K562 (cell line): Measurements from ENCODE around the gene CFAP53. TPM values are rescaled to one million over a fixed set of nuclear protein-coding genes. Genes with fewer than 3 reads are reported as not detected.

Experiments
- ATAC-seq: fragments of 200-7000 bp; cut with Tn5 transposase; 3 replicates; pipeline ENCODE4 v1.9.1; 2020; ENCODE audit warnings: moderate library complexity
- BruUV-seq: library from RNA; stranded (reverse); fragments of 400-500 nt; replicated peaks from 2 replicates; lab custom pipeline; 2021; lab: Mats Ljungman, UMichigan
- CTCF ChIA-PET: fragments of 300-600 bp; formaldehyde crosslinking; extraction: SDS; loops from one replicate; lab custom pipeline; 2021; ENCODE audit warnings: low intra/inter-chr PET ratio; lab: Yijun Ruan, JAX
- POLR2A ChIA-PET: fragments of 300-600, 350-650 bp; sonication (Branson Sonifier 250); formaldehyde crosslinking; extraction: SDS; loops from one replicate; lab custom pipeline; 2021; ENCODE audit warnings: antibody characterized with exemption, inconsistent platforms; lab: Yijun Ruan, JAX
- DNase-seq, 4 experiments: peaks; one replicate each; pipeline versions ENCODE4 v3.0.0 to v3.0.0-alpha.2; 2011 to 2018; ENCODE audit warnings: low spot score in 3 of 4, mixed read lengths in 3 of 4; ENCODE audit errors: extremely low read depth in 1 of 4
- FAIRE-seq: peaks from 2 replicates; lab custom pipeline; 2011; peaks lifted over from hg19 to GRCh38; lab: Jason Lieb, UNC
- H2AFZ ChIP-seq: 2 replicates; pipeline ENCODE4 v1.6.0; 2011; ENCODE audit warnings: low read depth, low read length, control low read depth, inconsistent platforms
- H3K27ac ChIP-seq: fragments of 200-600 bp; 3 replicates; pipeline ENCODE4 v1.8.0; 2011; ENCODE audit warnings: low read depth, mild to moderate bottlenecking, control low read depth, inconsistent platforms, low read length, moderate library complexity, mixed read lengths; ENCODE audit errors: extremely low read depth
- H3K27me3 ChIP-seq, 2 experiments: fragments of 300-600 bp in 1 of 2; 2 replicates in 1 of 2; 3 replicates in 1 of 2; pipeline versions ENCODE4 v1.6.0 to v1.8.0; 2011; ENCODE audit warnings: inconsistent platforms in 2 of 2, low read length in 2 of 2, mild to moderate bottlenecking in 1 of 2, mixed read lengths in 1 of 2, moderate library complexity in 1 of 2; ENCODE audit not compliant: control insufficient read depth in 2 of 2, insufficient read depth in 2 of 2
- H3K36me3 ChIP-seq: fragments of 300-600 bp; 3 replicates; pipeline ENCODE4 v1.8.0; 2011; ENCODE audit warnings: mild to moderate bottlenecking, low read length, inconsistent platforms; ENCODE audit not compliant: control insufficient read depth, insufficient read depth
- H3K4me1 ChIP-seq, 2 experiments: fragments of 200-600 bp in 1 of 2; replicated peaks in 1 of 2; 2 replicates in 1 of 2; 3 replicates in 1 of 2; pipeline versions ENCODE4 v1.5.1 to v1.8.0; 2011; ENCODE audit warnings: inconsistent platforms in 2 of 2, low read length in 2 of 2, mild to moderate bottlenecking in 1 of 2, mixed read lengths in 1 of 2, moderate library complexity in 1 of 2; ENCODE audit not compliant: control insufficient read depth in 2 of 2, insufficient read depth in 2 of 2
- H3K4me2 ChIP-seq: 2 replicates; pipeline ENCODE4 v1.6.1; 2011; ENCODE audit warnings: low read length, control low read depth, inconsistent platforms, mixed read lengths; ENCODE audit not compliant: insufficient read depth
- H3K4me3 ChIP-seq: fragments of 200-600 bp; sonication (generic), shearing (Covaris generic); 2 replicates; pipeline ENCODE4 v1.5.1; 2016; ENCODE audit warnings: control low read depth, inconsistent platforms
- H3K79me2 ChIP-seq: fragments of 200-600 bp; 3 replicates; pipeline ENCODE4 v1.8.0; 2011; ENCODE audit warnings: low read length, inconsistent platforms; ENCODE audit not compliant: control insufficient read depth, insufficient read depth
- H3K9ac ChIP-seq, 2 experiments: 2 replicates each; pipeline versions ENCODE4 v1.6.0 to v1.6.1; 2011; ENCODE audit warnings: low read depth in 2 of 2, low read length in 2 of 2, control low read depth in 1 of 2, inconsistent platforms in 1 of 2, mild to moderate bottlenecking in 1 of 2, mixed read lengths in 1 of 2; ENCODE audit not compliant: insufficient read depth in 1 of 2
- H3K9me1 ChIP-seq: one replicate; pipeline ENCODE4 v1.6.0; 2011; ENCODE audit warnings: inconsistent platforms, mild to moderate bottlenecking, low read length, moderate library complexity; ENCODE audit not compliant: control insufficient read depth, insufficient read depth
- H3K9me3 ChIP-seq: replicated peaks from 2 replicates; pipeline ENCODE4 v1.5.1; 2011; ENCODE audit warnings: low read depth, low read length, inconsistent platforms; ENCODE audit not compliant: control insufficient read depth, insufficient read depth
- H4K20me1 ChIP-seq: replicated peaks from 2 replicates; pipeline ENCODE4 v1.6.1; 2011; ENCODE audit warnings: low read length, inconsistent platforms, mixed read lengths; ENCODE audit not compliant: control insufficient read depth, insufficient read depth
- EP400 ChIP-seq: fragments of 450-650 bp; IDR thresholded peaks from 2 replicates; pipeline ENCODE4 v1.6.1; 2017; ENCODE audit warnings: antibody characterized with exemption, mild to moderate bottlenecking, moderate library complexity
- ESRRA ChIP-seq: fragments of 450-650 bp; IDR thresholded peaks from 2 replicates; pipeline ENCODE4 v1.6.1; 2014; ENCODE audit warnings: low read depth, mild to moderate bottlenecking, moderate library complexity, borderline replicate concordance
- ETS1 ChIP-seq: conservative IDR thresholded peaks from 2 replicates; pipeline ENCODE4 v1.6.1; 2011; ENCODE audit warnings: low read depth, mild to moderate bottlenecking, low read length; ENCODE audit not compliant: control insufficient read depth
- HDAC1 ChIP-seq, 2 experiments: fragments of 450-650 bp; IDR thresholded peaks; 2 replicates each; pipeline ENCODE4 v1.6.1; 2016 to 2017; ENCODE audit warnings: inconsistent platforms in 1 of 2, mild to moderate bottlenecking in 1 of 2, moderate library complexity in 1 of 2
- MBD2 ChIP-seq: sonication (generic); IDR thresholded peaks from 2 replicates; pipeline ENCODE4 v1.6.1; 2016; ENCODE audit warnings: low read depth, borderline replicate concordance
- NFRKB ChIP-seq: fragments of 450-650 bp; IDR thresholded peaks from 2 replicates; pipeline ENCODE4 v1.6.1; 2016; ENCODE audit warnings: low read depth
- RAD51 ChIP-seq: fragments of 450-650 bp; IDR thresholded peaks from 2 replicates; pipeline ENCODE4 v1.7.1; 2016; ENCODE audit warnings: low read depth, mild to moderate bottlenecking, borderline replicate concordance
- ZNF12 ChIP-seq: sonication (generic); formaldehyde crosslinking; IDR thresholded peaks from 2 replicates; pipeline ENCODE4 v1.4.0; 2020; ENCODE audit warnings: mild to moderate bottlenecking, missing genetic modification reagents
- ZNF785 ChIP-seq: fragments of 250-450 bp; sonication (Bioruptor Pico); IDR thresholded peaks from 2 replicates; pipeline ENCODE4 v1.4.0; 2020; ENCODE audit warnings: mild to moderate bottlenecking
- ZSCAN32 ChIP-seq: fragments of 450-650 bp; formaldehyde crosslinking; IDR thresholded peaks from 2 replicates; pipeline ENCODE4 v1.4.0; 2020; ENCODE audit warnings: mild to moderate bottlenecking, moderate library complexity
- WGBS: fragments of 100-300 bp; shearing (Covaris generic); methylation state at CpG from one replicate; pipeline ENCODE4 v1.1.6; 2016; ENCODE audit warnings: low coverage, mixed read lengths; ENCODE audit not compliant: insufficient coverage; ENCODE audit errors: missing lambda C conversion rate; 5-methylcytosine and 5-hydroxymethylcytosine counted together
- in situ Hi-C: fragments of 300-500 bp; cut with MboI; formaldehyde crosslinking; loops from 4 replicates; pipeline ENCODE4 v1.15.0; 2018; ENCODE audit warnings: inconsistent platforms, mixed read lengths
- intact Hi-C: fragments of 100-400 bp; cut with micrococcal nuclease; formaldehyde crosslinking; loops from 2 replicates; pipeline ENCODE4 v1.14.2; 2022
- polyA plus RNA-seq, 8 experiments: library from polyadenylated mRNA; depleted of rRNA in 4 of 8; stranded (reverse) in 5 of 8; unstranded in 3 of 8; fragments of >200 nt; fragmentation: Nextera tagmentation in 2 of 8; fragmentation: Illumina TruSeq in 1 of 8; extraction: Ambion mirVana in 2 of 8; extraction: Trizol in 1 of 8; gene quantifications; 2 replicates each; pipeline versions ENCODE4 v1.2.1 to v1.2.3, GENCODE V29; 2011 to 2014; ENCODE audit warnings: inconsistent platforms in 1 of 8, missing spikeins in 1 of 8
- total RNA-seq, 7 experiments: library from RNA; depleted of rRNA in 6 of 7; stranded (reverse); fragments of >200 nt in 6 of 7; fragmentation: Illumina TruSeq in 2 of 7; extraction: Trizol in 2 of 7; gene quantifications; 2 replicates each; pipeline versions ENCODE4 v1.2.1 to v1.2.3, GENCODE V29; 2011 to 2021; ENCODE audit warnings: low replicate concordance in 1 of 7
- TF ChIP-seq, protein P1 (sequence below): fragments of 200-800 bp; sonication (Bioruptor generic); IDR thresholded peaks from 2 replicates; pipeline ENCODE4 v1.6.1; 2017; ENCODE audit warnings: missing genetic modification characterization, missing compliant biosample characterization
- TF ChIP-seq, protein P2 (sequence below): sonication (generic); formaldehyde crosslinking; IDR thresholded peaks from 2 replicates; pipeline ENCODE4 v1.4.0; 2020; ENCODE audit warnings: mild to moderate bottlenecking, missing genetic modification reagents
- TF ChIP-seq, protein P3 (sequence below): sonication (generic); formaldehyde crosslinking; IDR thresholded peaks from 2 replicates; pipeline ENCODE4 v1.8.1; 2023; ENCODE audit warnings: mild to moderate bottlenecking, missing genetic modification reagents, moderate library complexity
- TF ChIP-seq, protein P4 (sequence below): fragments of 250-450 bp; sonication (Bioruptor Pico); IDR thresholded peaks from 2 replicates; pipeline ENCODE4 v1.5.0; 2020; ENCODE audit warnings: mild to moderate bottlenecking

CFAP53 gene
- total and polyA plus RNA-seq, 9 of the 15 experiments (the other 6 are each of a cell fraction or from before 2014, with no cell fraction given), result 0.21 to 1.9 (median 1.2) TPM

DNA sequence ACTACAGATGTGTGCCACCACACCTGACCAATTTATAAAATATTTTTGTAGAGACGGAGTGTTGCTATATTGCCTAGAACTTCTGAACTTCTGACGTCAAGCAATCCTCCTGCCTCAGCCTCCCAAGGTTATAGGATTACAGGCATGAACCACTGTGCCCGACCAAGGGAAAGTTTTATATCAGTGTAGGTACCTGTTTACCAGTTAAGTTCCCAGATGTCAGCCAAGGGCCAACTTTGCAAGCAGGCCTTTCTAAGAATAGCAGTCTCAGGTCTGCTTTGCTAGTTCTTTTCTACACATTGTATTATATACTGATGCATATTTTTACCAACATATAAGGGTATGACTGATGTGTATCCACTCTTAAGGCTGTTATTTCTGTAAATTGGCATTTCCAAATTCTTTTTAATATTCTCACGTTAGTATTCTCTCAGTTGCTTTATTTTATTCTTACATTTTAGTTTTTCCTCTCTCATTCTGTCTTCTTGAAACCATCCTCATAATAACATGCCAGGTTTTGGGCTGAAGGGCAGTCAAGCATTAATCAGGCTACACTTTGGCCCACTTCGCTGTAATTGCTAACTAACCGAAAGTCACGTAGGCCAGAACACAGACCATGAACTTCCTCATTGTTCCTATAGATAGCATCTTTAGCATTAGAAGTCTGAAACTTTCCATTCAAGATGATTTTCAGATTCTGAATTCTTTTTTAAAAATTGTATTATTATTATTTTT, 46.2 kb upstream of the CFAP53 start:
- POLR2A ChIA-PET, result interaction anchor here (0.8 kb wide), 1 partner anchor 11 kb away, joined by 3 read pairs; no protein-coding TSS in a partner anchor
- Histone ChIP-seq H3K36me3 (no peaks in the 10 kb centered on the region), H2AFZ (no peak overlapping the region), H3K27me3 (no peaks in the 10 kb centered on the region), H3K9me3 (peaks cover 5% of the 10 kb centered on the region; the same call in 1 of the 2 replicates), H3K9me1 (no peaks in the 10 kb centered on the region), H4K20me1 (no peaks in the 10 kb centered on the region), H3K27ac (no peak overlapping the region), H3K4me1 (peaks cover 0 to 24% of the 10 kb centered on the region in 2 experiments; a peak in 3 of 5 replicates), H3K79me2 (no peaks in the 10 kb centered on the region), H3K4me2 (no peak overlapping the region), H3K4me3 (no peak overlapping the region), H3K9ac (no peak overlapping the region)
- intact Hi-C loops, result no loop called here
- no peak for DNase-seq
- CTCF ChIA-PET, result no interaction called here
- no peak for TF ChIP-seq ZNF12 (CRISPR knock-in tag)
- TF ChIP-seq, protein P1, sequence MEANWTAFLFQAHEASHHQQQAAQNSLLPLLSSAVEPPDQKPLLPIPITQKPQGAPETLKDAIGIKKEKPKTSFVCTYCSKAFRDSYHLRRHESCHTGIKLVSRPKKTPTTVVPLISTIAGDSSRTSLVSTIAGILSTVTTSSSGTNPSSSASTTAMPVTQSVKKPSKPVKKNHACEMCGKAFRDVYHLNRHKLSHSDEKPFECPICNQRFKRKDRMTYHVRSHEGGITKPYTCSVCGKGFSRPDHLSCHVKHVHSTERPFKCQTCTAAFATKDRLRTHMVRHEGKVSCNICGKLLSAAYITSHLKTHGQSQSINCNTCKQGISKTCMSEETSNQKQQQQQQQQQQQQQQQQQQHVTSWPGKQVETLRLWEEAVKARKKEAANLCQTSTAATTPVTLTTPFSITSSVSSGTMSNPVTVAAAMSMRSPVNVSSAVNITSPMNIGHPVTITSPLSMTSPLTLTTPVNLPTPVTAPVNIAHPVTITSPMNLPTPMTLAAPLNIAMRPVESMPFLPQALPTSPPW, result no peak
- TF ChIP-seq ETS1, result no peak
- no peak for TF ChIP-seq MBD2
- TF ChIP-seq, protein P2, sequence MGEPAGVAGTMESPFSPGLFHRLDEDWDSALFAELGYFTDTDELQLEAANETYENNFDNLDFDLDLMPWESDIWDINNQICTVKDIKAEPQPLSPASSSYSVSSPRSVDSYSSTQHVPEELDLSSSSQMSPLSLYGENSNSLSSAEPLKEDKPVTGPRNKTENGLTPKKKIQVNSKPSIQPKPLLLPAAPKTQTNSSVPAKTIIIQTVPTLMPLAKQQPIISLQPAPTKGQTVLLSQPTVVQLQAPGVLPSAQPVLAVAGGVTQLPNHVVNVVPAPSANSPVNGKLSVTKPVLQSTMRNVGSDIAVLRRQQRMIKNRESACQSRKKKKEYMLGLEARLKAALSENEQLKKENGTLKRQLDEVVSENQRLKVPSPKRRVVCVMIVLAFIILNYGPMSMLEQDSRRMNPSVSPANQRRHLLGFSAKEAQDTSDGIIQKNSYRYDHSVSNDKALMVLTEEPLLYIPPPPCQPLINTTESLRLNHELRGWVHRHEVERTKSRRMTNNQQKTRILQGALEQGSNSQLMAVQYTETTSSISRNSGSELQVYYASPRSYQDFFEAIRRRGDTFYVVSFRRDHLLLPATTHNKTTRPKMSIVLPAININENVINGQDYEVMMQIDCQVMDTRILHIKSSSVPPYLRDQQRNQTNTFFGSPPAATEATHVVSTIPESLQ (CRISPR knock-in tag), result no peak
- no peak for TF ChIP-seq RAD51
- TF ChIP-seq ZNF785 (CRISPR knock-in tag), result no peak
- no peak for TF ChIP-seq HDAC1 (IDR thresholded peaks at IDR 0.05)
- TF ChIP-seq, protein P3, sequence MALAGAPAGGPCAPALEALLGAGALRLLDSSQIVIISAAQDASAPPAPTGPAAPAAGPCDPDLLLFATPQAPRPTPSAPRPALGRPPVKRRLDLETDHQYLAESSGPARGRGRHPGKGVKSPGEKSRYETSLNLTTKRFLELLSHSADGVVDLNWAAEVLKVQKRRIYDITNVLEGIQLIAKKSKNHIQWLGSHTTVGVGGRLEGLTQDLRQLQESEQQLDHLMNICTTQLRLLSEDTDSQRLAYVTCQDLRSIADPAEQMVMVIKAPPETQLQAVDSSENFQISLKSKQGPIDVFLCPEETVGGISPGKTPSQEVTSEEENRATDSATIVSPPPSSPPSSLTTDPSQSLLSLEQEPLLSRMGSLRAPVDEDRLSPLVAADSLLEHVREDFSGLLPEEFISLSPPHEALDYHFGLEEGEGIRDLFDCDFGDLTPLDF (CRISPR knock-in tag), result no peak
- TF ChIP-seq ESRRA, result no peak
- TF ChIP-seq NFRKB, result no peak
- no peak for TF ChIP-seq EP400
- no peak for TF ChIP-seq ZSCAN32 (CRISPR knock-in tag)
- TF ChIP-seq, protein P4, sequence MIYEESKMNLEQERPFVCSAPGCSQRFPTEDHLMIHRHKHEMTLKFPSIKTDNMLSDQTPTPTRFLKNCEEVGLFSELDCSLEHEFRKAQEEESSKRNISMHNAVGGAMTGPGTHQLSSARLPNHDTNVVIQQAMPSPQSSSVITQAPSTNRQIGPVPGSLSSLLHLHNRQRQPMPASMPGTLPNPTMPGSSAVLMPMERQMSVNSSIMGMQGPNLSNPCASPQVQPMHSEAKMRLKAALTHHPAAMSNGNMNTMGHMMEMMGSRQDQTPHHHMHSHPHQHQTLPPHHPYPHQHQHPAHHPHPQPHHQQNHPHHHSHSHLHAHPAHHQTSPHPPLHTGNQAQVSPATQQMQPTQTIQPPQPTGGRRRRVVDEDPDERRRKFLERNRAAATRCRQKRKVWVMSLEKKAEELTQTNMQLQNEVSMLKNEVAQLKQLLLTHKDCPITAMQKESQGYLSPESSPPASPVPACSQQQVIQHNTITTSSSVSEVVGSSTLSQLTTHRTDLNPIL (CRISPR knock-in tag), result no peak
- no peak for FAIRE-seq
- no TSS peak for BruUV-seq
- in situ Hi-C loops, result no loop called here
- no peak for ATAC-seq
- WGBS, result 60% methylated on average over 7 of the region's 7 CpGs
